ENCODE measurements around the gene SLC35F1. TPM values are rescaled to one million over a fixed set of nuclear protein-coding genes. Genes with fewer than 3 reads are reported as not detected.

The SLC35F1 gene
- total RNA-seq, 4 donors from 2014 or later = 0.17 to 1.5 (median 1.3) TPM

- TF ChIP-seq CTCF (IDR thresholded peaks at IDR 0.05; ENCODE audit: low read depth) = no peak
Measured at GRCh38 chr6:118092086-118092485, 185.0 kb downstream of the SLC35F1 start.

GRCh38 chr6:118097576-118097975, 190.5 kb downstream of the SLC35F1 start:
- no peak for TF ChIP-seq CTCF (IDR thresholded peaks at IDR 0.05; ENCODE audit: low read depth)

- no peak for TF ChIP-seq CTCF (IDR thresholded peaks at IDR 0.05; ENCODE audit: low read depth)
Measured at GRCh38 chr6:118100717-118101116, 193.7 kb downstream of the SLC35F1 start.

- TF ChIP-seq CTCF (IDR thresholded peaks at IDR 0.05; ENCODE audit: low read depth) = no peak
Measured at GRCh38 chr6:118101220-118101619, 194.2 kb downstream of the SLC35F1 start.

GRCh38 chr6:118101831-118102345, 194.8 kb downstream of the SLC35F1 start:
- TF ChIP-seq CTCF (IDR thresholded peaks at IDR 0.05; ENCODE audit: low read depth) = no peak

GRCh38 chr6:118102401-118102800, 195.3 kb downstream of the SLC35F1 start:
- TF ChIP-seq CTCF (IDR thresholded peaks at IDR 0.05; ENCODE audit: low read depth) = no peak

GRCh38 chr6:118103381-118104146, 196.5 kb downstream of the SLC35F1 start:
- TF ChIP-seq CTCF (IDR thresholded peaks at IDR 0.05; ENCODE audit: low read depth) = no peak
